H9 (cell line): ENCODE results near the gene PAK1. TPM values are rescaled to one million over a fixed set of nuclear protein-coding genes. Genes with fewer than 3 reads are reported as not detected.

Experiments
- DNase-seq: peaks from one replicate; pipeline ENCODE4 v3.0.0-alpha.2; 2017
- H2AFZ ChIP-seq: one replicate; pipeline ENCODE4 v1.6.1; 2013; ENCODE audit warnings: mild to moderate bottlenecking, low read length, control low read depth, moderate library complexity
- H2AK5ac ChIP-seq: 2 replicates; pipeline ENCODE4 v1.6.1; 2013; ENCODE audit warnings: low read length, control low read depth, mixed read lengths; ENCODE audit not compliant: insufficient read length
- H2BK120ac ChIP-seq: one replicate; pipeline ENCODE4 v1.6.1; 2013; ENCODE audit warnings: low read depth, mild to moderate bottlenecking, low read length, control low read depth, inconsistent platforms; ENCODE audit not compliant: poor library complexity, severe bottlenecking
- H2BK12ac ChIP-seq: 2 replicates; pipeline ENCODE4 v1.6.1; 2013; ENCODE audit warnings: low read length, control low read depth, mixed read lengths, low read depth; ENCODE audit not compliant: insufficient read length
- H2BK15ac ChIP-seq: 2 replicates; pipeline ENCODE4 v1.6.1; 2013; ENCODE audit warnings: low read depth, low read length, control low read depth
- H2BK20ac ChIP-seq: one replicate; pipeline ENCODE4 v1.6.1; 2013; ENCODE audit warnings: low read depth, mild to moderate bottlenecking, low read length, control low read depth, inconsistent platforms; ENCODE audit not compliant: poor library complexity, severe bottlenecking
- H2BK5ac ChIP-seq: 2 replicates; pipeline ENCODE4 v1.6.1; 2013; ENCODE audit warnings: low read length, control low read depth, mixed read lengths; ENCODE audit not compliant: insufficient read length
- H3K14ac ChIP-seq: 2 replicates; pipeline ENCODE4 v1.6.1; 2013; ENCODE audit warnings: low read length, control low read depth; ENCODE audit not compliant: insufficient read depth
- H3K18ac ChIP-seq: 2 replicates; pipeline ENCODE4 v1.6.1; 2013; ENCODE audit warnings: low read depth, mild to moderate bottlenecking, mixed read lengths, low read length, control low read depth; ENCODE audit not compliant: insufficient read length
- H3K23ac ChIP-seq: 2 replicates; pipeline ENCODE4 v1.6.1; 2013; ENCODE audit warnings: low read length, control low read depth, mixed read lengths, low read depth; ENCODE audit not compliant: insufficient read length
- H3K23me2 ChIP-seq: 2 replicates; pipeline ENCODE4 v1.6.1; 2013; ENCODE audit warnings: low read depth, mild to moderate bottlenecking, mixed read lengths, low read length, control low read depth; ENCODE audit not compliant: insufficient read length, poor library complexity, severe bottlenecking
- H3K27ac ChIP-seq: 2 replicates; pipeline ENCODE4 v1.5.1; 2013; ENCODE audit warnings: low read length, control low read depth, mixed read lengths, low read depth; ENCODE audit not compliant: insufficient read length
- H3K27me3 ChIP-seq: 2 replicates; pipeline ENCODE4 v1.6.1; 2013; ENCODE audit warnings: low read length, control low read depth, inconsistent platforms; ENCODE audit not compliant: insufficient read depth
- H3K4ac ChIP-seq: 2 replicates; pipeline ENCODE4 v1.6.1; 2013; ENCODE audit warnings: low read depth, mild to moderate bottlenecking, control low read depth, inconsistent platforms, low read length, moderate library complexity
- H3K4me1 ChIP-seq: 2 replicates; pipeline ENCODE4 v1.6.1; 2013; ENCODE audit warnings: low read length, control low read depth, inconsistent platforms; ENCODE audit not compliant: insufficient read depth
- H3K4me2 ChIP-seq: 2 replicates; pipeline ENCODE4 v1.6.1; 2013; ENCODE audit warnings: low read length, control low read depth, mixed read lengths; ENCODE audit not compliant: insufficient read length, insufficient read depth
- H3K56ac ChIP-seq: 2 replicates; pipeline ENCODE4 v1.6.1; 2013; ENCODE audit warnings: low read depth, mild to moderate bottlenecking, mixed read lengths, low read length, control low read depth; ENCODE audit not compliant: insufficient read length
- H3K79me1 ChIP-seq: 2 replicates; pipeline ENCODE4 v1.6.1; 2013; ENCODE audit warnings: low read depth, mild to moderate bottlenecking, moderate library complexity, low read length, control low read depth, inconsistent platforms; ENCODE audit not compliant: insufficient read depth, poor library complexity, severe bottlenecking
- H3K79me2 ChIP-seq: 2 replicates; pipeline ENCODE4 v1.6.1; 2013; ENCODE audit warnings: low read length, control low read depth, inconsistent platforms; ENCODE audit not compliant: insufficient read depth
- H3K9ac ChIP-seq: 2 replicates; pipeline ENCODE4 v1.6.1; 2013; ENCODE audit warnings: low read length, control low read depth, mixed read lengths; ENCODE audit not compliant: insufficient read length; ENCODE audit errors: extremely low read depth
- H3K9me3 ChIP-seq: one replicate; pipeline ENCODE4 v1.6.1; 2013; ENCODE audit warnings: low read depth, low read length, inconsistent platforms; ENCODE audit not compliant: control insufficient read depth
- H3T11ph ChIP-seq: one replicate; pipeline ENCODE4 v1.6.1; 2013; ENCODE audit warnings: mild to moderate bottlenecking, low read length, control low read depth, inconsistent platforms
- H4K20me1 ChIP-seq: one replicate; pipeline ENCODE4 v1.6.1; 2013; ENCODE audit not compliant: control insufficient read depth, insufficient read length, insufficient read depth
- H4K5ac ChIP-seq: 2 replicates; pipeline ENCODE4 v1.6.1; 2013; ENCODE audit warnings: low read depth, mild to moderate bottlenecking, mixed read lengths, low read length, control low read depth; ENCODE audit not compliant: insufficient read length
- H4K8ac ChIP-seq: replicated peaks from 2 replicates; pipeline ENCODE4 v1.6.1; 2013; ENCODE audit warnings: low read length, control low read depth, mixed read lengths, low read depth; ENCODE audit not compliant: insufficient read length
- H4K91ac ChIP-seq: 2 replicates; pipeline ENCODE4 v1.6.1; 2013; ENCODE audit warnings: low read depth, mild to moderate bottlenecking, moderate library complexity, mixed read lengths, low read length, control low read depth; ENCODE audit not compliant: insufficient read length
- H3K27ac Mint-ChIP-seq, 3 experiments: 2 replicates in 2 of 3; 3 replicates in 1 of 3; pipeline ENCODE4 v1.8.0; 2020 to 2021; ENCODE audit warnings: mixed read lengths in 3 of 3, mild to moderate bottlenecking in 1 of 3, moderate library complexity in 1 of 3
- H3K27me3 Mint-ChIP-seq: 2 replicates; pipeline ENCODE4 v1.8.0; 2021; ENCODE audit warnings: low read depth, mild to moderate bottlenecking, moderate library complexity, mixed read lengths
- H3K36me3 Mint-ChIP-seq, 3 experiments: 2 replicates in 2 of 3; 3 replicates in 1 of 3; pipeline ENCODE4 v1.8.0; 2020 to 2021; ENCODE audit warnings: low read depth in 3 of 3, mixed read lengths in 3 of 3; ENCODE audit not compliant: insufficient read depth in 1 of 3
- H3K4me1 Mint-ChIP-seq, 2 experiments: 2 replicates each; pipeline ENCODE4 v1.8.0; 2020; ENCODE audit warnings: mixed read lengths in 2 of 2
- H3K4me3 Mint-ChIP-seq, 2 experiments: 2 replicates in 1 of 2; 3 replicates in 1 of 2; pipeline ENCODE4 v1.8.0; 2020 to 2021; ENCODE audit warnings: mild to moderate bottlenecking in 2 of 2, mixed read lengths in 2 of 2, moderate library complexity in 1 of 2
- H3K9me3 Mint-ChIP-seq, 2 experiments: 2 replicates in 1 of 2; 3 replicates in 1 of 2; pipeline ENCODE4 v1.8.0; 2020; ENCODE audit warnings: mild to moderate bottlenecking in 2 of 2, mixed read lengths in 2 of 2, moderate library complexity in 1 of 2
- CTCF ChIP-seq: fragments of 200-600 bp; sonication (generic); conservative IDR thresholded peaks from 3 replicates; pipeline ENCODE4 v1.8.0; 2021; ENCODE audit warnings: antibody characterized with exemption, mild to moderate bottlenecking
- WGBS: extraction: QIAGEN DNeasy Blood & Tissue Kit; methylation state at CpG from one replicate; pipeline ENCODE4 v1.1.7; 2013; ENCODE audit warnings: missing lambda C conversion rate, low lambda C conversion rate, mixed read lengths; ENCODE audit not compliant: insufficient read length; ENCODE audit errors: extremely low coverage; 5-methylcytosine and 5-hydroxymethylcytosine counted together
- total RNA-seq: library from RNA; stranded (reverse); gene quantifications from 2 replicates; pipeline ENCODE4 v1.2.1, GENCODE V29; 2021

Gene PAK1
- total RNA-seq, 1 experiment from 2014 or later, result 122 TPM

GRCh38 chr11:77396911-77397310 lies 77.0 kb downstream of the PAK1 start:
- Histone ChIP-seq H3K18ac (no peak overlapping the region), H3K4me2 (no peak overlapping the region), H3K79me1 (peaks cover 12% of the 10 kb centered on the region), H2BK5ac (no peak overlapping the region), H4K5ac (no peak overlapping the region), H2BK120ac (no peak overlapping the region), H2AFZ (no peak overlapping the region), H2AK5ac (no peak overlapping the region), H3K27me3 (no peaks in the 10 kb centered on the region), H3K4ac (no peak overlapping the region), H3K9me3 (no peaks in the 10 kb centered on the region), H4K20me1 (no peaks in the 10 kb centered on the region), H3T11ph (no peak overlapping the region), H3K79me2 (peaks cover 39% of the 10 kb centered on the region), H2BK12ac (no peak overlapping the region), H3K14ac (no peak overlapping the region), H4K91ac (no peak overlapping the region), H2BK15ac (no peak overlapping the region), H3K23ac (no peak overlapping the region), H3K4me1 (peaks cover 5% of the 10 kb centered on the region; the same call in 1 of the 2 replicates), H3K56ac (no peak overlapping the region), H3K23me2 (no peaks in the 10 kb centered on the region), H4K8ac (no peak overlapping the region), H2BK20ac (no peak overlapping the region), H3K9ac (no peak overlapping the region), H3K27ac (no peak overlapping the region)
- no peak for DNase-seq
- H3K27ac Mint-ChIP-seq, result no peak overlapping the region
- no peaks in the 10 kb centered on the region for H3K9me3 Mint-ChIP-seq
- H3K27me3 Mint-ChIP-seq, result no peaks in the 10 kb centered on the region
- peaks cover 9 to 14% of the 10 kb centered on the region in 2 experiments for H3K4me1 Mint-ChIP-seq
- no CpG with 5 or more reads among the region's 2 CpGs for WGBS
- H3K36me3 Mint-ChIP-seq, result peaks cover 8 to 12% (median 11%) of the 10 kb centered on the region in 3 experiments; a peak in 6 of 7 replicates
- no peak overlapping the region for H3K4me3 Mint-ChIP-seq
- no peak for TF ChIP-seq CTCF
